GM19324 (cell line): ENCODE measurements around the gene ZSCAN25.
"Not testable (repeated sequence)": the region's sequence is repeated elsewhere in the genome, so short reads cannot be mapped to it uniquely, and the experiment has no call there.

Experiments used
- ATAC-seq: cut with Tn5 transposase; IDR thresholded peaks from one replicate; pipeline ENCODE4 v1.9.1; 2021; ENCODE audit warnings: mild to moderate bottlenecking, moderate library complexity; ENCODE audit not compliant: unreplicated experiment, low FRiP score

ZSCAN25 gene

GRCh38 chr7:99643464-99643863 is 26.7 kb downstream of the ZSCAN25 start:
- no peak for ATAC-seq

- no peak for ATAC-seq
These were observed 27.7 kb downstream of the ZSCAN25 start for GRCh38 chr7:99644431-99644830.

GRCh38 chr7:99645590-99645989 is 28.8 kb downstream of the ZSCAN25 start:
- no peak for ATAC-seq

- no peak for ATAC-seq
These were observed 32.1 kb downstream of the ZSCAN25 start for GRCh38 chr7:99648843-99649242.

GRCh38 chr7:99651290-99651689 is 34.5 kb downstream of the ZSCAN25 start:
- no peak for ATAC-seq

GRCh38 chr7:99652671-99653070 is 35.9 kb downstream of the ZSCAN25 start:
- ATAC-seq, result no peak

- not testable (repeated sequence) for ATAC-seq
These were observed 36.5 kb downstream of the ZSCAN25 start for GRCh38 chr7:99653269-99653668.

GRCh38 chr7:99653754-99654153 is 37.0 kb downstream of the ZSCAN25 start:
- no peak for ATAC-seq

- not testable (repeated sequence) for ATAC-seq
These were observed 37.9 kb downstream of the ZSCAN25 start for GRCh38 chr7:99654626-99655025.

GRCh38 chr7:99657879-99658278 is 41.1 kb downstream of the ZSCAN25 start:
- ATAC-seq, result not testable (repeated sequence)

- no peak for ATAC-seq
These were observed 48.7 kb downstream of the ZSCAN25 start for GRCh38 chr7:99665312-99666012.

GRCh38 chr7:99666013-99666395 is 49.3 kb downstream of the ZSCAN25 start:
- no peak for ATAC-seq

GRCh38 chr7:99667179-99667578 is 50.4 kb downstream of the ZSCAN25 start:
- ATAC-seq, result no peak

- no peak for ATAC-seq
These were observed 51.8 kb downstream of the ZSCAN25 start for GRCh38 chr7:99668541-99668940.

- no peak for ATAC-seq
These were observed 53.0 kb downstream of the ZSCAN25 start for GRCh38 chr7:99669782-99670181.

GRCh38 chr7:99672573-99672972 is 55.8 kb downstream of the ZSCAN25 start:
- no peak for ATAC-seq

GRCh38 chr7:99674995-99675742 is 58.4 kb downstream of the ZSCAN25 start:
- no peak for ATAC-seq

- no peak for ATAC-seq
These were observed 60.4 kb downstream of the ZSCAN25 start for GRCh38 chr7:99677013-99677647.

- no peak for ATAC-seq
These were observed 60.9 kb downstream of the ZSCAN25 start for GRCh38 chr7:99677648-99678045.

GRCh38 chr7:99679032-99679399 is 62.3 kb downstream of the ZSCAN25 start:
- ATAC-seq, result no peak

GRCh38 chr7:99679400-99680191 is 62.9 kb downstream of the ZSCAN25 start, which contains the start of gene CYP3A5:
Gene CYP3A5, minus strand, starts transcription at chr7:99679996. Its CDS starts 100 bp downstream, at chr7:99679896.
- ATAC-seq, result no peak
